OCI-LY3 (cell line): ENCODE data around the gene MN1.

Experiments used
- H2AFZ ChIP-seq: fragments of 200-600, 300-600 bp; shearing (Covaris generic); 2 replicates; pipeline ENCODE4 v1.6.0; 2014; ENCODE audit warnings: antibody characterized with exemption, low read depth, low read length
- H3K27ac ChIP-seq: fragments of 200-600, 300-600 bp; sonication (generic); 2 replicates; pipeline ENCODE4 v1.5.1; 2014; ENCODE audit warnings: mild to moderate bottlenecking, low read length, moderate library complexity, mixed read lengths
- H3K27me3 ChIP-seq: fragments of 200-600, 300-600 bp; sonication (generic); 2 replicates; pipeline ENCODE4 v1.6.1; 2014; ENCODE audit warnings: low read depth, low read length, mixed read lengths
- H3K36me3 ChIP-seq: fragments of 200-600, 300-600 bp; sonication (generic); replicated peaks from 2 replicates; pipeline ENCODE3; 2014; ENCODE audit warnings: low read depth, low read length, mixed read lengths
- H3K4me1 ChIP-seq: fragments of 300-600, 200-600 bp; sonication (generic); 2 replicates; pipeline ENCODE4 v1.6.1; 2014; ENCODE audit warnings: low read length, mixed read lengths
- H3K4me2 ChIP-seq: fragments of 200-600, 300-600 bp; sonication (generic); 2 replicates; pipeline ENCODE4 v1.6.1; 2014; ENCODE audit warnings: low read length, mixed read lengths
- H3K4me3 ChIP-seq: fragments of 300-600, 200-600 bp; sonication (generic); 2 replicates; pipeline ENCODE4 v1.5.1; 2014; ENCODE audit warnings: antibody characterized with exemption, mild to moderate bottlenecking, low read length, moderate library complexity
- H3K79me2 ChIP-seq: fragments of 300-600, 200-600 bp; shearing (Covaris generic); 2 replicates; pipeline ENCODE4 v1.6.1; 2014; ENCODE audit warnings: mild to moderate bottlenecking, low read length, mixed read lengths
- H3K9ac ChIP-seq: fragments of 300-600, 200-600 bp; shearing (Covaris generic); 2 replicates; pipeline ENCODE4 v1.6.0; 2014; ENCODE audit warnings: mild to moderate bottlenecking, low read length, moderate library complexity
- H3K9me3 ChIP-seq: fragments of 200-600, 300-600 bp; shearing (Covaris generic); 2 replicates; pipeline ENCODE4 v1.6.1; 2014; ENCODE audit warnings: low read length, mixed read lengths; ENCODE audit not compliant: insufficient read depth
- H4K20me1 ChIP-seq: fragments of 200-600, 300-600 bp; sonication (generic); 2 replicates; pipeline ENCODE4 v1.6.1; 2016; ENCODE audit warnings: low read length, mixed read lengths; ENCODE audit not compliant: insufficient read depth
- CTCF ChIP-seq: fragments of 200-600, 300-600 bp; sonication (generic); IDR thresholded peaks from 2 replicates; pipeline ENCODE4 v1.5.1; 2014; ENCODE audit warnings: antibody characterized with exemption, low read length, low read depth
- EZH2phosphoT487 ChIP-seq: fragments of 200-600 bp; shearing (Covaris generic); IDR thresholded peaks from 2 replicates; pipeline ENCODE4 v1.6.1; 2018; ENCODE audit warnings: antibody characterized with exemption, mixed run types, low read depth

The MN1 gene

GRCh38 chr22:27783436-27784119 is 18.0 kb downstream of the MN1 start:
- no peak overlapping the region for H3K9ac ChIP-seq
- no peak overlapping the region for H3K4me2 ChIP-seq
- no peaks in the 10 kb centered on the region for H4K20me1 ChIP-seq
- no peak for TF ChIP-seq CTCF
- TF ChIP-seq EZH2phosphoT487, result no peak
- H3K27ac ChIP-seq, result no peak overlapping the region
- H3K9me3 ChIP-seq, result no peaks in the 10 kb centered on the region
- H3K4me1 ChIP-seq, result no peaks in the 10 kb centered on the region
- H3K4me3 ChIP-seq, result no peak overlapping the region
- H3K79me2 ChIP-seq, result no peaks in the 10 kb centered on the region
- H3K27me3 ChIP-seq, result no peaks in the 10 kb centered on the region
- no peak overlapping the region for H2AFZ ChIP-seq
- H3K36me3 ChIP-seq, result no peaks in the 10 kb centered on the region

GRCh38 chr22:27782088-27782487 is 19.5 kb downstream of the MN1 start:
- Histone ChIP-seq H3K27me3 (no peaks in the 10 kb centered on the region), H3K9me3 (no peaks in the 10 kb centered on the region), H3K9ac (no peak overlapping the region), H3K4me1 (no peaks in the 10 kb centered on the region), H3K36me3 (no peaks in the 10 kb centered on the region), H3K27ac (no peak overlapping the region), H3K4me3 (no peak overlapping the region), H4K20me1 (no peaks in the 10 kb centered on the region), H2AFZ (no peak overlapping the region), H3K79me2 (no peaks in the 10 kb centered on the region), H3K4me2 (no peak overlapping the region)
- TF ChIP-seq CTCF (no peak), EZH2phosphoT487 (no peak)

DNA sequence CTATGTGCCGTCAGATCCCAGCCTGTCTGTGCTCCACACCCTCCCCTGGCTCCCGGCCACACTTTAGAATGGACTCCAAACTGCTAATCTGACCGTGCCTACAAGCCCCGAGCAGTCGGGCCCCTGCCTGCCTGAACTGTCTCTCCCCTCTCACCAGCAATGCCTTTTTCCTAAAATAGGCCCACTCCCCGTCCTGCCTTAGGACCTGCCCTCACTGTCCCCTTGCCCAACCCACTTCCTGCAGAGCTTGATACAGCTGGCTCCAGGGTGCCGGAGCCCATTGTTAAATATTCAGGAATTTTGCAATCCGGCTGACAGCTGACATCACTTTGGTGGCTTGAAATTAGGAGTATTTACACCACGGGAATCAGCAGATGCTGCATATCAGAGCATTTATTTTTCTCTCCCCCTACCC is 21.4 kb downstream of the MN1 start:
- TF ChIP-seq EZH2phosphoT487 (no peak), CTCF (no peak)
- Histone ChIP-seq H3K4me1 (no peaks in the 10 kb centered on the region), H3K27ac (no peak overlapping the region), H4K20me1 (no peaks in the 10 kb centered on the region), H3K4me2 (no peak overlapping the region), H3K27me3 (peaks cover 7% of the 10 kb centered on the region; the same call in 1 of the 2 replicates), H3K9me3 (no peaks in the 10 kb centered on the region), H3K4me3 (no peak overlapping the region), H3K79me2 (no peaks in the 10 kb centered on the region), H3K36me3 (no peaks in the 10 kb centered on the region), H3K9ac (no peak overlapping the region), H2AFZ (no peak overlapping the region)

- Histone ChIP-seq H3K4me3 (no peak overlapping the region), H3K79me2 (no peaks in the 10 kb centered on the region), H4K20me1 (no peaks in the 10 kb centered on the region), H3K9ac (no peak overlapping the region), H3K27me3 (peaks cover 7% of the 10 kb centered on the region; the same call in 1 of the 2 replicates), H3K4me1 (no peaks in the 10 kb centered on the region), H3K9me3 (no peaks in the 10 kb centered on the region), H3K36me3 (no peaks in the 10 kb centered on the region), H3K4me2 (no peak overlapping the region), H3K27ac (no peak overlapping the region), H2AFZ (no peak overlapping the region)
- TF ChIP-seq EZH2phosphoT487 (no peak), CTCF (no peak)
Measured at GRCh38 chr22:27779643-27780042, 21.9 kb downstream of the MN1 start.
